K562 (cell line): ENCODE data around the gene DCAF17. TPM values are rescaled to one million over a fixed set of nuclear protein-coding genes. Genes with fewer than 3 reads are reported as not detected.
A peak's percentile ranks its signal among the peaks of the same experiment; 100 is the strongest.

Source experiments
- BRD9 ChIP-seq: fragments of 450-650 bp; IDR thresholded peaks from 2 replicates; pipeline ENCODE4 v1.6.1; 2018; ENCODE audit warnings: low read depth; ENCODE audit not compliant: partially characterized antibody
- CAMTA2 ChIP-seq: fragments of 250-450 bp; sonication (Bioruptor Pico); conservative IDR thresholded peaks from 2 replicates; pipeline ENCODE4 v1.5.1; 2022
- EP300 ChIP-seq: IDR thresholded peaks from 2 replicates; pipeline ENCODE4 v1.6.1; 2012; ENCODE audit warnings: low read length, improper control_type of control experiment
- RB1 ChIP-seq: fragments of 450-650 bp; IDR thresholded peaks from 2 replicates; pipeline ENCODE4 v1.6.1; 2017; ENCODE audit warnings: low read depth, mild to moderate bottlenecking
- RFX7 ChIP-seq: fragments of 250-450 bp; sonication (Bioruptor Pico); IDR thresholded peaks from 2 replicates; pipeline ENCODE4 v1.5.1; 2021; ENCODE audit warnings: mild to moderate bottlenecking
- SMC3 ChIP-seq: conservative IDR thresholded peaks from 2 replicates; pipeline ENCODE4 v1.6.1; 2011; ENCODE audit warnings: low read depth, low read length, improper control_type of control experiment; ENCODE audit not compliant: insufficient read depth
- SNRNP70 ChIP-seq: fragments of 200-400 bp; formaldehyde crosslinking; optimal IDR thresholded peaks from 2 replicates; pipeline ENCODE3; 2017; ENCODE audit warnings: low read depth, low read length
- XRCC5 ChIP-seq: fragments of 200-400 bp; formaldehyde crosslinking; IDR thresholded peaks from 2 replicates; pipeline ENCODE4 v1.6.1; 2017; ENCODE audit warnings: low read depth, mild to moderate bottlenecking, low read length
- ZBTB1 ChIP-seq: sonication (generic); formaldehyde crosslinking; IDR thresholded peaks from 2 replicates; pipeline ENCODE4 v1.8.1; 2023; ENCODE audit warnings: missing genetic modification reagents, low read depth, mild to moderate bottlenecking, borderline replicate concordance
- ZC3H4 ChIP-seq: sonication (generic); formaldehyde crosslinking; IDR thresholded peaks from 2 replicates; pipeline ENCODE4 v1.9.0; 2021; ENCODE audit warnings: missing genetic modification reagents, borderline replicate concordance
- ZEB2 ChIP-seq: fragments of 450-650 bp; IDR thresholded peaks from 2 replicates; pipeline ENCODE4 v1.6.1; 2016
- ZNF217 ChIP-seq: sonication (generic); formaldehyde crosslinking; IDR thresholded peaks from 2 replicates; pipeline ENCODE4 v1.8.0; 2022; ENCODE audit warnings: mild to moderate bottlenecking, missing genetic modification reagents
- ZSCAN29 ChIP-seq: fragments of 450-650 bp; IDR thresholded peaks from 2 replicates; pipeline ENCODE4 v1.6.1; 2017
- polyA plus RNA-seq, 8 experiments: library from polyadenylated mRNA; depleted of rRNA in 4 of 8; stranded (reverse) in 5 of 8; unstranded in 3 of 8; fragments of >200 nt; fragmentation: Nextera tagmentation in 2 of 8; fragmentation: Illumina TruSeq in 1 of 8; extraction: Ambion mirVana in 2 of 8; extraction: Trizol in 1 of 8; gene quantifications; 2 replicates each; pipeline versions ENCODE4 v1.2.1 to v1.2.3, GENCODE V29; 2011 to 2014; ENCODE audit warnings: inconsistent platforms in 1 of 8, missing spikeins in 1 of 8
- total RNA-seq, 7 experiments: library from RNA; depleted of rRNA in 6 of 7; stranded (reverse); fragments of >200 nt in 6 of 7; fragmentation: Illumina TruSeq in 2 of 7; extraction: Trizol in 2 of 7; gene quantifications; 2 replicates each; pipeline versions ENCODE4 v1.2.1 to v1.2.3, GENCODE V29; 2011 to 2021; ENCODE audit warnings: low replicate concordance in 1 of 7
- TF ChIP-seq, protein P1 (sequence below), 3 experiments: fragments of 200-800 bp in 1 of 3; fragments of 250-450 bp in 1 of 3; fragments of 450-650 bp in 1 of 3; sonication (Bioruptor Pico) in 1 of 3; sonication (Bioruptor generic) in 1 of 3; formaldehyde crosslinking in 1 of 3; IDR thresholded peaks; 2 replicates each; pipeline versions ENCODE4 v1.6.1 to v1.8.0; 2016 to 2022; ENCODE audit warnings: mild to moderate bottlenecking in 2 of 3, missing genetic modification characterization in 2 of 3, missing compliant biosample characterization in 1 of 3, moderate library complexity in 1 of 3
- TF ChIP-seq, protein P2 (sequence below), 2 experiments: IDR thresholded peaks; 2 replicates each; pipeline ENCODE4 v1.6.1; 2012; ENCODE audit warnings: improper control_type of control experiment in 2 of 2, low read depth in 2 of 2, low read length in 2 of 2, borderline replicate concordance in 1 of 2
- TF ChIP-seq, protein P3 (sequence below), 2 experiments: fragments of 450-650 bp; IDR thresholded peaks; 2 replicates each; pipeline ENCODE4 v1.6.1; 2018; ENCODE audit warnings: mild to moderate bottlenecking in 2 of 2, low read depth in 1 of 2; ENCODE audit not compliant: partially characterized antibody in 2 of 2
- TF ChIP-seq, protein P4 (sequence below): sonication (generic); formaldehyde crosslinking; IDR thresholded peaks from 2 replicates; pipeline ENCODE4 v1.8.1; 2023; ENCODE audit warnings: mild to moderate bottlenecking, missing genetic modification reagents

The DCAF17 gene
- total and polyA plus RNA-seq, 9 of the 15 experiments (the other 6 are each of a cell fraction or from before 2014, with no cell fraction given), result 10.0 to 38.5 (median 27.1) TPM

DNA sequence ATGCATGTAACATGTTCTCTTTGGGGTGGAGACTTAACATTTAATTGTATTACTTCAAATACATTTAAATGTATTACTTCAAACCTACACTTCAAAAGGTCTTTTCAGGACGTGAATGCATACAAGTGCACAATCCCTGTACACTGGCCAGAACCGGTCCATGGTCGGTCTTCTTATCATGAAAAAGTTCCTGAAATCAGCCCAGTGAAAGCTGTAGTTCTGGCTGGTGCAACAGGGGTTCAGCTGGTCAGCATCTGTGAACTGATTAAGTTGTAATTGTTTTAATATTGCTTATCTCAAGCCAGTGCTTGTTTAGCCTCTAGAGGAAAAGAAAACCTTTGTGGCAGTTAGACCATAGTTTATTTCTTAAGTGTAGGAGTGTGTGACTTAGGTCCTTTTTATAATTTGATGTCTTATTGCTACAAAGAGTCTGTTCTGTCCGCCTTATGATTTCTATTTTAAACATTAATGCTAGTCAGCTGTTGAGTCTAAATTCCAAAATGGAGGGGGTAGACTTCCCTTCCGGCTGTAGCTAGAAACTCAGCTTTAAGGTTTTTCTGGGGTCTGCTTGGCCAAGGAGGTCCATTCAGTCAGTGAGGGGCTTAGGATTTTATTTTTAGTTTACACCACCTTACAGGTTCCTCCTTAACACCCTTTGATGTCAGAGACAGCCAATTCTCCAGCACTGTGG is 87.5 kb downstream of the DCAF17 start (continued):
- TF ChIP-seq, protein P1, sequence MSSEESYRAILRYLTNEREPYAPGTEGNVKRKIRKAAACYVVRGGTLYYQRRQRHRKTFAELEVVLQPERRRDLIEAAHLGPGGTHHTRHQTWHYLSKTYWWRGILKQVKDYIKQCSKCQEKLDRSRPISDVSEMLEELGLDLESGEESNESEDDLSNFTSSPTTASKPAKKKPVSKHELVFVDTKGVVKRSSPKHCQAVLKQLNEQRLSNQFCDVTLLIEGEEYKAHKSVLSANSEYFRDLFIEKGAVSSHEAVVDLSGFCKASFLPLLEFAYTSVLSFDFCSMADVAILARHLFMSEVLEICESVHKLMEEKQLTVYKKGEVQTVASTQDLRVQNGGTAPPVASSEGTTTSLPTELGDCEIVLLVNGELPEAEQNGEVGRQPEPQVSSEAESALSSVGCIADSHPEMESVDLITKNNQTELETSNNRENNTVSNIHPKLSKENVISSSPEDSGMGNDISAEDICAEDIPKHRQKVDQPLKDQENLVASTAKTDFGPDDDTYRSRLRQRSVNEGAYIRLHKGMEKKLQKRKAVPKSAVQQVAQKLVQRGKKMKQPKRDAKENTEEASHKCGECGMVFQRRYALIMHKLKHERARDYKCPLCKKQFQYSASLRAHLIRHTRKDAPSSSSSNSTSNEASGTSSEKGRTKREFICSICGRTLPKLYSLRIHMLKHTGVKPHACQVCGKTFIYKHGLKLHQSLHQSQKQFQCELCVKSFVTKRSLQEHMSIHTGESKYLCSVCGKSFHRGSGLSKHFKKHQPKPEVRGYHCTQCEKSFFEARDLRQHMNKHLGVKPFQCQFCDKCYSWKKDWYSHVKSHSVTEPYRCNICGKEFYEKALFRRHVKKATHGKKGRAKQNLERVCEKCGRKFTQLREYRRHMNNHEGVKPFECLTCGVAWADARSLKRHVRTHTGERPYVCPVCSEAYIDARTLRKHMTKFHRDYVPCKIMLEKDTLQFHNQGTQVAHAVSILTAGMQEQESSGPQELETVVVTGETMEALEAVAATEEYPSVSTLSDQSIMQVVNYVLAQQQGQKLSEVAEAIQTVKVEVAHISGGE (CRISPR knock-in tag; IDR thresholded peaks at IDR 0.05), result 0 out of 6 replicates have a peak, but pooled peaks of 1 of the 3 experiments have one; percentile 59
- TF ChIP-seq ZC3H4 (CRISPR knock-in tag) (no peak), SNRNP70 (no peak), RB1 (peak; percentile 41; the same call in 1 of the 2 replicates), RFX7 (CRISPR knock-in tag) (no peak), CAMTA2 (CRISPR knock-in tag) (no peak; the same call in 1 of the 2 replicates), ZEB2 (no peak), BRD9 (no peak), ZSCAN29 (no peak), XRCC5 (no peak), ZBTB1 (CRISPR knock-in tag) (no peak), SMC3 (no peak), EP300 (peak; percentile 46), ZNF217 (CRISPR knock-in tag) (no peak)
- TF ChIP-seq, protein P2, sequence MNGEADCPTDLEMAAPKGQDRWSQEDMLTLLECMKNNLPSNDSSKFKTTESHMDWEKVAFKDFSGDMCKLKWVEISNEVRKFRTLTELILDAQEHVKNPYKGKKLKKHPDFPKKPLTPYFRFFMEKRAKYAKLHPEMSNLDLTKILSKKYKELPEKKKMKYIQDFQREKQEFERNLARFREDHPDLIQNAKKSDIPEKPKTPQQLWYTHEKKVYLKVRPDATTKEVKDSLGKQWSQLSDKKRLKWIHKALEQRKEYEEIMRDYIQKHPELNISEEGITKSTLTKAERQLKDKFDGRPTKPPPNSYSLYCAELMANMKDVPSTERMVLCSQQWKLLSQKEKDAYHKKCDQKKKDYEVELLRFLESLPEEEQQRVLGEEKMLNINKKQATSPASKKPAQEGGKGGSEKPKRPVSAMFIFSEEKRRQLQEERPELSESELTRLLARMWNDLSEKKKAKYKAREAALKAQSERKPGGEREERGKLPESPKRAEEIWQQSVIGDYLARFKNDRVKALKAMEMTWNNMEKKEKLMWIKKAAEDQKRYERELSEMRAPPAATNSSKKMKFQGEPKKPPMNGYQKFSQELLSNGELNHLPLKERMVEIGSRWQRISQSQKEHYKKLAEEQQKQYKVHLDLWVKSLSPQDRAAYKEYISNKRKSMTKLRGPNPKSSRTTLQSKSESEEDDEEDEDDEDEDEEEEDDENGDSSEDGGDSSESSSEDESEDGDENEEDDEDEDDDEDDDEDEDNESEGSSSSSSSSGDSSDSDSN (IDR thresholded peaks at IDR 0.05; ENCODE audit: borderline replicate concordance in 1 of 2, low read depth in 2 of 2, low read length in 2 of 2), result no peak
- TF ChIP-seq, protein P3, sequence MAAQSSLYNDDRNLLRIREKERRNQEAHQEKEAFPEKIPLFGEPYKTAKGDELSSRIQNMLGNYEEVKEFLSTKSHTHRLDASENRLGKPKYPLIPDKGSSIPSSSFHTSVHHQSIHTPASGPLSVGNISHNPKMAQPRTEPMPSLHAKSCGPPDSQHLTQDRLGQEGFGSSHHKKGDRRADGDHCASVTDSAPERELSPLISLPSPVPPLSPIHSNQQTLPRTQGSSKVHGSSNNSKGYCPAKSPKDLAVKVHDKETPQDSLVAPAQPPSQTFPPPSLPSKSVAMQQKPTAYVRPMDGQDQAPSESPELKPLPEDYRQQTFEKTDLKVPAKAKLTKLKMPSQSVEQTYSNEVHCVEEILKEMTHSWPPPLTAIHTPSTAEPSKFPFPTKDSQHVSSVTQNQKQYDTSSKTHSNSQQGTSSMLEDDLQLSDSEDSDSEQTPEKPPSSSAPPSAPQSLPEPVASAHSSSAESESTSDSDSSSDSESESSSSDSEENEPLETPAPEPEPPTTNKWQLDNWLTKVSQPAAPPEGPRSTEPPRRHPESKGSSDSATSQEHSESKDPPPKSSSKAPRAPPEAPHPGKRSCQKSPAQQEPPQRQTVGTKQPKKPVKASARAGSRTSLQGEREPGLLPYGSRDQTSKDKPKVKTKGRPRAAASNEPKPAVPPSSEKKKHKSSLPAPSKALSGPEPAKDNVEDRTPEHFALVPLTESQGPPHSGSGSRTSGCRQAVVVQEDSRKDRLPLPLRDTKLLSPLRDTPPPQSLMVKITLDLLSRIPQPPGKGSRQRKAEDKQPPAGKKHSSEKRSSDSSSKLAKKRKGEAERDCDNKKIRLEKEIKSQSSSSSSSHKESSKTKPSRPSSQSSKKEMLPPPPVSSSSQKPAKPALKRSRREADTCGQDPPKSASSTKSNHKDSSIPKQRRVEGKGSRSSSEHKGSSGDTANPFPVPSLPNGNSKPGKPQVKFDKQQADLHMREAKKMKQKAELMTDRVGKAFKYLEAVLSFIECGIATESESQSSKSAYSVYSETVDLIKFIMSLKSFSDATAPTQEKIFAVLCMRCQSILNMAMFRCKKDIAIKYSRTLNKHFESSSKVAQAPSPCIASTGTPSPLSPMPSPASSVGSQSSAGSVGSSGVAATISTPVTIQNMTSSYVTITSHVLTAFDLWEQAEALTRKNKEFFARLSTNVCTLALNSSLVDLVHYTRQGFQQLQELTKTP (IDR thresholded peaks at IDR 0.05; ENCODE audit: low read depth in 1 of 2, partially characterized antibody in 2 of 2), result no peak
- TF ChIP-seq, protein P4, sequence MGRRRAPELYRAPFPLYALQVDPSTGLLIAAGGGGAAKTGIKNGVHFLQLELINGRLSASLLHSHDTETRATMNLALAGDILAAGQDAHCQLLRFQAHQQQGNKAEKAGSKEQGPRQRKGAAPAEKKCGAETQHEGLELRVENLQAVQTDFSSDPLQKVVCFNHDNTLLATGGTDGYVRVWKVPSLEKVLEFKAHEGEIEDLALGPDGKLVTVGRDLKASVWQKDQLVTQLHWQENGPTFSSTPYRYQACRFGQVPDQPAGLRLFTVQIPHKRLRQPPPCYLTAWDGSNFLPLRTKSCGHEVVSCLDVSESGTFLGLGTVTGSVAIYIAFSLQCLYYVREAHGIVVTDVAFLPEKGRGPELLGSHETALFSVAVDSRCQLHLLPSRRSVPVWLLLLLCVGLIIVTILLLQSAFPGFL (CRISPR knock-in tag), result no peak
